ENCODE measurements around the gene KIF4A. TPM values are rescaled to one million over a fixed set of nuclear protein-coding genes. Genes with fewer than 3 reads are reported as not detected.

The KIF4A gene
- total RNA-seq, 2 donors from 2014 or later, result 27.6 to 40.6 TPM

DNA sequence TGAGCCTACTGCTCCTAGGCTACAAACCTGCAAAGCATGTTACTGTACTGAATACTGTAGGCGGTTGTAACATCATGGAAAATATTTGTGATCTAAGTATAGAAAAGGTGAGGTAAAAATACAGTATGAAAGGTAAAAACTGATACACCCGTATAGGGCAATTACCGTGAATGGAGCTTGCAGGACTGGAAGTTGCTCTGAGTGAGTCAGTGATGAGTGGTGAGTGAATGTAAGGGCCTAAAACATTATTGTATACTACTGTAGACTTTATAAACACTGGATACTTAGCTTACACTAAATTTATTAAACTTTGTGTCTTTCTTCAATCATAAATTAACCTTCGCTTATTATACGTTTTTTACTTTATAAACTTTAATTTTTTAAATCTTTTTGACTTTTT is 3.7 kb downstream of the KIF4A start:
- Mint-ChIP-seq H3K9me3 (peaks cover 28% of the 10 kb centered on the region), H3K27ac (no peak overlapping the region), H3K36me3 (ENCODE audit: low read depth) (peaks cover 5% of the 10 kb centered on the region), H3K4me1 (peaks cover 6% of the 10 kb centered on the region), H3K27me3 (ENCODE audit: insufficient read depth) (no peaks in the 10 kb centered on the region), H3K4me3 (no peak overlapping the region)
- no peak for DNase-seq
- H3K9ac ChIP-seq (ENCODE audit: extremely low read depth, low read length, poor library complexity, severe bottlenecking), result no peak overlapping the region
- H3K4me1 ChIP-seq (ENCODE audit: control insufficient read depth, insufficient read depth, low read length), result no peaks in the 10 kb centered on the region
- no peak overlapping the region for H3K4me3 ChIP-seq (ENCODE audit: low read length)
- H3K9me3 ChIP-seq (ENCODE audit: control insufficient read depth, low read length), result no peaks in the 10 kb centered on the region
- WGBS, 2 experiments (ENCODE audit: insufficient coverage in 1 of 2, insufficient read length in 1 of 2), result 80 to 96% methylated on average over 1 to 5 of the region's 5 CpGs
- H3K27ac ChIP-seq (ENCODE audit: low read depth, low read length), result no peak overlapping the region
- H3K36me3 ChIP-seq (ENCODE audit: control insufficient read depth, insufficient read depth, low read length), result peaks cover 23% of the 10 kb centered on the region
- TF ChIP-seq, protein P1, sequence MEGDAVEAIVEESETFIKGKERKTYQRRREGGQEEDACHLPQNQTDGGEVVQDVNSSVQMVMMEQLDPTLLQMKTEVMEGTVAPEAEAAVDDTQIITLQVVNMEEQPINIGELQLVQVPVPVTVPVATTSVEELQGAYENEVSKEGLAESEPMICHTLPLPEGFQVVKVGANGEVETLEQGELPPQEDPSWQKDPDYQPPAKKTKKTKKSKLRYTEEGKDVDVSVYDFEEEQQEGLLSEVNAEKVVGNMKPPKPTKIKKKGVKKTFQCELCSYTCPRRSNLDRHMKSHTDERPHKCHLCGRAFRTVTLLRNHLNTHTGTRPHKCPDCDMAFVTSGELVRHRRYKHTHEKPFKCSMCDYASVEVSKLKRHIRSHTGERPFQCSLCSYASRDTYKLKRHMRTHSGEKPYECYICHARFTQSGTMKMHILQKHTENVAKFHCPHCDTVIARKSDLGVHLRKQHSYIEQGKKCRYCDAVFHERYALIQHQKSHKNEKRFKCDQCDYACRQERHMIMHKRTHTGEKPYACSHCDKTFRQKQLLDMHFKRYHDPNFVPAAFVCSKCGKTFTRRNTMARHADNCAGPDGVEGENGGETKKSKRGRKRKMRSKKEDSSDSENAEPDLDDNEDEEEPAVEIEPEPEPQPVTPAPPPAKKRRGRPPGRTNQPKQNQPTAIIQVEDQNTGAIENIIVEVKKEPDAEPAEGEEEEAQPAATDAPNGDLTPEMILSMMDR (conservative IDR thresholded peaks at IDR 0.05), result no peak
- no peaks in the 10 kb centered on the region for H3K27me3 ChIP-seq (ENCODE audit: control insufficient read depth, insufficient read depth, low read length, poor library complexity, severe bottlenecking)

DNA sequence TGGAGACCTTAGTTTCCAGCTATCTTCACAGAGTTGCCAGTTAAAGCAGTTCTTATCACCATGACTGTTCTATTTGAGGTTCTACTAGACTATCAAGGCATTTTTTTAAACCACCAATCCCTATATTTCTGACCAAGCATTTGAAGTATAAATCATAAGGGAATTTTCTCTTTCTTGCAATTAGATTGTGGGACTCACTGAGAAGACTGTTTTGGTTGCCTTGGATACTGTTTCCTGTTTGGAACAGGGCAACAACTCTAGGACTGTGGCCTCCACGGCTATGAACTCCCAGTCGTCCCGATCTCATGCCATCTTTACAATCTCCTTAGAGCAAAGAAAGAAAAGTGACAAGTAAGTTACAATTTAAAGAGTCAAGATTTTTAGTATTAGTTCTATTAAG is 11.8 kb downstream of the KIF4A start:
- no peak overlapping the region for H3K4me3 ChIP-seq (ENCODE audit: low read length)
- peaks cover 26% of the 10 kb centered on the region for H3K36me3 Mint-ChIP-seq (ENCODE audit: low read depth)
- 100% methylated on average over 3 of the region's 3 CpGs; no CpG with 5 or more reads in 1 of the 2 experiments for WGBS, 2 experiments (ENCODE audit: insufficient coverage in 1 of 2, insufficient read length in 1 of 2)

DNA sequence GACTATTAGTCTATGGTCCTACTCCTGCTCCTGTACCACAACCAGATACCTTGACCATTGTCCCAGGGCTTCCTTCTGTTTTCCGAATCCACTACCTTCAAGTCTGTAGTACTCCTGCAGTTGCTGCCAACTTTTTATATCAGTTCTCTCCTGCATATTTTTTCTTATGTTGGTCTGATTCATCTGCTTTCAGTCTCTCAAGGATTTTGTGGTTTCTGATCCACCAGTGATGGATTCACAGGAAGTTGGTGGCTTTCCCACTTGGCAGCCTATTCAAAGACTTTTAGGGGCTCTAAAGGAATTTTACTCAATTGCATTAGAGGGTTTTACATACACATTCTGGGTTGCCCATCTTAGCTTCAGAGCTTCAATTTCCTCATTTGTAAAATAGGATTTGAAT is 23.6 kb downstream of the KIF4A start:
- H3K27me3 ChIP-seq (ENCODE audit: control insufficient read depth, insufficient read depth, low read length, poor library complexity, severe bottlenecking), result no peaks in the 10 kb centered on the region
- H3K4me3 ChIP-seq (ENCODE audit: low read length), result no peak overlapping the region
- H3K9me3 ChIP-seq (ENCODE audit: control insufficient read depth, low read length), result no peaks in the 10 kb centered on the region
- H3K4me1 ChIP-seq (ENCODE audit: control insufficient read depth, insufficient read depth, low read length), result no peaks in the 10 kb centered on the region
- H3K36me3 ChIP-seq (ENCODE audit: control insufficient read depth, insufficient read depth, low read length), result peaks cover 16% of the 10 kb centered on the region
- Mint-ChIP-seq H3K4me1 (no peaks in the 10 kb centered on the region), H3K9me3 (peaks cover 34% of the 10 kb centered on the region), H3K36me3 (ENCODE audit: low read depth) (peaks cover 20% of the 10 kb centered on the region), H3K4me3 (no peak overlapping the region), H3K27me3 (ENCODE audit: insufficient read depth) (no peaks in the 10 kb centered on the region), H3K27ac (no peak overlapping the region)
- no peak overlapping the region for H3K9ac ChIP-seq (ENCODE audit: extremely low read depth, low read length, poor library complexity, severe bottlenecking)
- no peak for DNase-seq
- H3K27ac ChIP-seq (ENCODE audit: low read depth, low read length), result no peak overlapping the region
- TF ChIP-seq, protein P1 (conservative IDR thresholded peaks at IDR 0.05), result no peak
- 100% methylated on average over 1 of the region's 1 CpG; no CpG with 5 or more reads in 1 of the 2 experiments for WGBS, 2 experiments (ENCODE audit: insufficient coverage in 1 of 2, insufficient read length in 1 of 2)

More for the DNA sequence above, 11.8 kb downstream of the KIF4A start:
- no peaks in the 10 kb centered on the region for H3K9me3 ChIP-seq (ENCODE audit: control insufficient read depth, low read length)
- TF ChIP-seq, protein P1 (conservative IDR thresholded peaks at IDR 0.05), result no peak
- peaks cover 42% of the 10 kb centered on the region for H3K36me3 ChIP-seq (ENCODE audit: control insufficient read depth, insufficient read depth, low read length)
- no peaks in the 10 kb centered on the region for H3K27me3 Mint-ChIP-seq (ENCODE audit: insufficient read depth)
- H3K4me1 Mint-ChIP-seq, result no peaks in the 10 kb centered on the region
- no peak overlapping the region for H3K4me3 Mint-ChIP-seq
- H3K27ac Mint-ChIP-seq, result no peak overlapping the region
- no peak for DNase-seq
- peaks cover 43% of the 10 kb centered on the region for H3K9me3 Mint-ChIP-seq
- no peaks in the 10 kb centered on the region for H3K27me3 ChIP-seq (ENCODE audit: control insufficient read depth, insufficient read depth, low read length, poor library complexity, severe bottlenecking)
- no peak overlapping the region for H3K9ac ChIP-seq (ENCODE audit: extremely low read depth, low read length, poor library complexity, severe bottlenecking)
- H3K27ac ChIP-seq (ENCODE audit: low read depth, low read length), result no peak overlapping the region
- no peaks in the 10 kb centered on the region for H3K4me1 ChIP-seq (ENCODE audit: control insufficient read depth, insufficient read depth, low read length)
